HG02571 (cell line): Measurements from ENCODE around the gene ZCCHC18.

ENCODE experiments used
- ATAC-seq: cut with Tn5 transposase; IDR thresholded peaks from one replicate; pipeline ENCODE4 v1.9.1; 2021; ENCODE audit warnings: mild to moderate bottlenecking, moderate library complexity; ENCODE audit not compliant: unreplicated experiment

The ZCCHC18 gene

GRCh38 chrX:104130808-104131207 is 18.5 kb downstream of the ZCCHC18 start:
- no peak for ATAC-seq

- no peak for ATAC-seq
Measured at GRCh38 chrX:104134583-104135261, 22.4 kb downstream of the ZCCHC18 start.

GRCh38 chrX:104135677-104136076 is 23.4 kb downstream of the ZCCHC18 start:
- no peak for ATAC-seq

GRCh38 chrX:104136241-104137019 is 24.1 kb downstream of the ZCCHC18 start:
- ATAC-seq: peak; percentile 80

- ATAC-seq: no peak
Measured at GRCh38 chrX:104137496-104137895, 25.2 kb downstream of the ZCCHC18 start.

GRCh38 chrX:104141087-104141760 is 28.9 kb downstream of the ZCCHC18 start:
- ATAC-seq: no peak

- ATAC-seq: no peak
Measured at GRCh38 chrX:104151037-104151436, 38.7 kb downstream of the ZCCHC18 start.

GRCh38 chrX:104156630-104157529 is 44.6 kb downstream of the ZCCHC18 start, which contains the start of gene SLC25A53:
TSS of gene SLC25A53 (minus strand) at chrX:104157009. CDS start at chrX:104105257, 51,752 bp downstream.
- peak; percentile 93 for ATAC-seq
